OCI-LY1 (cell line): ENCODE measurements around the gene TLE4.

Source experiments
- H2AFZ ChIP-seq: fragments of 200-600 bp; sonication (generic), shearing (Covaris generic); 2 replicates; pipeline ENCODE4 v1.6.0; 2014; ENCODE audit warnings: antibody characterized with exemption, mild to moderate bottlenecking, low read length
- H3F3A ChIP-seq: fragments of 200-600 bp; sonication (generic), shearing (Covaris generic); 2 replicates; pipeline ENCODE4 v1.6.0; 2014; ENCODE audit warnings: mild to moderate bottlenecking, antibody characterized with exemption, low read length, moderate library complexity; ENCODE audit not compliant: insufficient read depth
- H3K27ac ChIP-seq: fragments of 200-600 bp; sonication (generic); 2 replicates; pipeline ENCODE4 v1.5.1; 2014; ENCODE audit warnings: low read length, mixed run types, mild to moderate bottlenecking, low read depth; ENCODE audit not compliant: poor library complexity, severe bottlenecking
- H3K27me3 ChIP-seq: fragments of 200-600 bp; sonication (generic); 2 replicates; pipeline ENCODE4 v1.6.0; 2014; ENCODE audit warnings: antibody characterized with exemption, mild to moderate bottlenecking, low read length, moderate library complexity; ENCODE audit not compliant: insufficient read depth
- H3K36me3 ChIP-seq: fragments of 200-600 bp; sonication (generic); 2 replicates; pipeline ENCODE4 v1.6.1; 2014; ENCODE audit warnings: mild to moderate bottlenecking, antibody characterized with exemption, low read length, moderate library complexity, mixed read lengths; ENCODE audit not compliant: insufficient read depth
- H3K4me1 ChIP-seq: fragments of 200-600 bp; sonication (generic); 2 replicates; pipeline ENCODE4 v1.5.1; 2014; ENCODE audit warnings: mild to moderate bottlenecking, low read length, moderate library complexity; ENCODE audit not compliant: insufficient read depth, severe bottlenecking
- H3K4me2 ChIP-seq: fragments of 200-600 bp; sonication (generic), shearing (Covaris generic); 2 replicates; pipeline ENCODE4 v1.6.1; 2014; ENCODE audit warnings: low read length
- H3K4me3 ChIP-seq: fragments of 200-600 bp; sonication (generic); 2 replicates; pipeline ENCODE4 v1.5.1; 2014; ENCODE audit warnings: low read length, low read depth, mild to moderate bottlenecking, mixed read lengths; ENCODE audit not compliant: poor library complexity, severe bottlenecking
- H3K79me2 ChIP-seq: fragments of 200-600 bp; shearing (Covaris generic); 2 replicates; pipeline ENCODE4 v1.6.1; 2016; ENCODE audit warnings: mixed run types, low read length, mixed read lengths; ENCODE audit not compliant: insufficient read depth
- H3K9ac ChIP-seq: fragments of 200-600 bp; sonication (generic), shearing (Covaris generic); 2 replicates; pipeline ENCODE4 v1.6.1; 2014; ENCODE audit warnings: mild to moderate bottlenecking, low read length, mixed read lengths
- H3K9me2 ChIP-seq: fragments of 200-600 bp; sonication (generic), shearing (Covaris generic); 2 replicates; pipeline ENCODE4 v1.6.1; 2014; ENCODE audit warnings: low read depth, mild to moderate bottlenecking, low read length, mixed read lengths
- H3K9me3 ChIP-seq: fragments of 200-600 bp; shearing (Covaris generic); 2 replicates; pipeline ENCODE4 v1.6.1; 2014; ENCODE audit warnings: low read length, mixed read lengths
- H4K20me1 ChIP-seq: fragments of 200-600 bp; sonication (generic), shearing (Covaris generic); 2 replicates; pipeline ENCODE4 v1.6.0; 2016; ENCODE audit warnings: mild to moderate bottlenecking, low read length; ENCODE audit not compliant: insufficient read depth
- CTCF ChIP-seq: fragments of 200-600 bp; sonication (generic), shearing (Covaris generic); IDR thresholded peaks from 2 replicates; pipeline ENCODE4 v1.5.1; 2017; ENCODE audit warnings: mild to moderate bottlenecking, antibody characterized with exemption, low read length, moderate library complexity, mixed read lengths
- EZH2 ChIP-seq: fragments of 200-600 bp; sonication (generic), shearing (Covaris generic); IDR thresholded peaks from 2 replicates; pipeline ENCODE4 v1.8.0; 2017; ENCODE audit warnings: borderline replicate concordance, mixed run types, mild to moderate bottlenecking, antibody characterized with exemption, low read length, moderate library complexity, mixed read lengths

The TLE4 gene

GRCh38 chr9:79757881-79758669 is 186.3 kb downstream of the TLE4 start:
- H3K36me3 ChIP-seq = no peaks in the 10 kb centered on the region
- H3K9me3 ChIP-seq = no peaks in the 10 kb centered on the region
- H3K27me3 ChIP-seq = no peaks in the 10 kb centered on the region
- H3K79me2 ChIP-seq = no peaks in the 10 kb centered on the region
- H4K20me1 ChIP-seq = no peaks in the 10 kb centered on the region
- no peak overlapping the region for H2AFZ ChIP-seq
- no peak overlapping the region for H3K4me3 ChIP-seq
- H3F3A ChIP-seq = no peaks in the 10 kb centered on the region
- H3K4me1 ChIP-seq = no peaks in the 10 kb centered on the region
- no peak overlapping the region for H3K27ac ChIP-seq
- TF ChIP-seq EZH2 (no peak), CTCF (peak; percentile 44; the same call in 1 of the 2 replicates)
- H3K4me2 ChIP-seq = no peak overlapping the region
- no peaks in the 10 kb centered on the region for H3K9me2 ChIP-seq
- H3K9ac ChIP-seq = no peak overlapping the region

GRCh38 chr9:79759460-79759859 is 187.7 kb downstream of the TLE4 start:
- Histone ChIP-seq H3K4me1 (no peaks in the 10 kb centered on the region), H2AFZ (no peak overlapping the region), H3K9me3 (no peaks in the 10 kb centered on the region), H3K4me2 (no peak overlapping the region), H3K79me2 (no peaks in the 10 kb centered on the region), H4K20me1 (no peaks in the 10 kb centered on the region), H3K9ac (no peak overlapping the region), H3F3A (no peaks in the 10 kb centered on the region), H3K36me3 (no peaks in the 10 kb centered on the region), H3K27me3 (no peaks in the 10 kb centered on the region), H3K9me2 (no peaks in the 10 kb centered on the region), H3K27ac (no peak overlapping the region), H3K4me3 (no peak overlapping the region)
- TF ChIP-seq EZH2 (no peak), CTCF (no peak)

GRCh38 chr9:79762070-79762469 is 190.3 kb downstream of the TLE4 start:
- no peaks in the 10 kb centered on the region for H3F3A ChIP-seq
- H3K9me2 ChIP-seq = no peaks in the 10 kb centered on the region
- no peaks in the 10 kb centered on the region for H3K27me3 ChIP-seq
- no peak overlapping the region for H3K9ac ChIP-seq
- H3K9me3 ChIP-seq = no peaks in the 10 kb centered on the region
- H3K27ac ChIP-seq = no peak overlapping the region
- no peaks in the 10 kb centered on the region for H3K36me3 ChIP-seq
- TF ChIP-seq EZH2 (no peak), CTCF (no peak)
- no peaks in the 10 kb centered on the region for H4K20me1 ChIP-seq
- no peaks in the 10 kb centered on the region for H3K4me1 ChIP-seq
- no peaks in the 10 kb centered on the region for H3K79me2 ChIP-seq
- H3K4me3 ChIP-seq = no peak overlapping the region
- no peak overlapping the region for H3K4me2 ChIP-seq
- H2AFZ ChIP-seq = no peak overlapping the region
